B cell (primary cell): Measurements from ENCODE around the gene ZDHHC7. TPM values are rescaled to one million over a fixed set of nuclear protein-coding genes. Genes with fewer than 3 reads are reported as not detected.

Source experiments
- ATAC-seq: fragments of 200-7000 bp; cut with Tn5 transposase; one replicate; pipeline ENCODE4 v1.10.0; 2021; ENCODE audit warnings: low read depth, mild to moderate bottlenecking, moderate number of reproducible peaks, moderate library complexity
- CTCF ChIA-PET: fragments of 350-600 bp; sonication (Branson Sonifier 250); formaldehyde crosslinking; loops from one replicate; lab custom pipeline; 2021; ENCODE audit warnings: antibody characterized with exemption, inconsistent platforms; lab: Charles Lee
- POLR2A ChIA-PET: fragments of 350-600 bp; sonication (Branson Sonifier 250); formaldehyde crosslinking; loops from one replicate; lab custom pipeline; 2021; ENCODE audit warnings: antibody characterized with exemption; lab: Charles Lee
- DNase-seq: peaks from one replicate; pipeline ENCODE4 v3.0.0; 2013
- H2AFZ ChIP-seq: 2 replicates; pipeline ENCODE4 v1.6.1; 2012; ENCODE audit warnings: mild to moderate bottlenecking, low read depth, low read length; ENCODE audit not compliant: insufficient read depth, poor library complexity, severe bottlenecking
- H3K27ac ChIP-seq, 2 donors: 1 replicate in 1 of 2; 2 replicates in 1 of 2; pipeline ENCODE4 v1.5.1; 2012 to 2013; ENCODE audit warnings: low read length in 2 of 2, mild to moderate bottlenecking in 2 of 2, moderate library complexity in 1 of 2
- H3K27me3 ChIP-seq, 4 experiments: fragments of 200-600 bp in 1 of 4; sonication (generic) in 1 of 4; replicated peaks in 1 of 4; 1 replicate in 2 of 4; 2 replicates in 2 of 4; pipeline versions ENCODE4 v1.6.1 to v1.7.0; 2013 to 2016; ENCODE audit warnings: low read length in 3 of 4, mild to moderate bottlenecking in 2 of 4, mixed read lengths in 1 of 4, moderate library complexity in 1 of 4; ENCODE audit not compliant: insufficient read depth in 4 of 4, control insufficient read depth in 3 of 4; ENCODE audit errors: control extremely low read depth in 1 of 4
- H3K36me3 ChIP-seq, 2 experiments: replicated peaks in 1 of 2; 1 replicate in 1 of 2; 2 replicates in 1 of 2; pipeline versions ENCODE4 v1.6.1 to v1.7.1; 2013; ENCODE audit warnings: low read length in 1 of 2; ENCODE audit not compliant: insufficient read depth in 2 of 2, control insufficient read depth in 1 of 2; ENCODE audit errors: control extremely low read depth in 1 of 2, extremely low read depth in 1 of 2
- H3K4me1 ChIP-seq, 2 donors: fragments of 200-600 bp in 1 of 2; sonication (generic) in 1 of 2; 1 replicate in 1 of 2; 2 replicates in 1 of 2; pipeline versions ENCODE4 v1.5.1 to v1.6.1; 2013 to 2017; ENCODE audit warnings: low read length in 2 of 2; ENCODE audit not compliant: control insufficient read depth in 2 of 2, insufficient read depth in 2 of 2
- H3K4me2 ChIP-seq: replicated peaks from 2 replicates; pipeline ENCODE3; 2012; ENCODE audit warnings: mild to moderate bottlenecking, low read depth, low read length; ENCODE audit not compliant: poor library complexity, severe bottlenecking
- H3K4me3 ChIP-seq, 5 experiments: fragments of 200-600 bp in 1 of 5; sonication (generic) in 1 of 5; 1 replicate in 3 of 5; 2 replicates in 2 of 5; pipeline versions ENCODE4 v1.5.1 to v1.7.0; 2011 to 2016; ENCODE audit warnings: low read length in 4 of 5, mild to moderate bottlenecking in 4 of 5, low read depth in 2 of 5, control low read depth in 1 of 5, moderate library complexity in 1 of 5; ENCODE audit not compliant: insufficient read depth in 1 of 5; ENCODE audit errors: control extremely low read depth in 1 of 5, extremely low read depth in 1 of 5
- H3K79me2 ChIP-seq: fragments of 200-600 bp; sonication (generic); one replicate; pipeline ENCODE4 v1.6.0; 2016; ENCODE audit warnings: low read length; ENCODE audit not compliant: control insufficient read depth, insufficient read depth
- H3K9ac ChIP-seq: fragments of 200-600 bp; sonication (generic); 2 replicates; pipeline ENCODE4 v1.6.1; 2017; ENCODE audit warnings: mild to moderate bottlenecking, low read length, moderate library complexity
- H3K9me3 ChIP-seq, 3 donors: one replicate each; pipeline versions ENCODE4 v1.6.1 to v1.7.1; 2013; ENCODE audit warnings: low read length in 2 of 3; ENCODE audit not compliant: control insufficient read depth in 2 of 3, insufficient read depth in 1 of 3; ENCODE audit errors: control extremely low read depth in 1 of 3
- H4K20me1 ChIP-seq: 2 replicates; pipeline ENCODE4 v1.6.0; 2012; ENCODE audit warnings: mild to moderate bottlenecking, low read length; ENCODE audit not compliant: insufficient read depth, control insufficient read depth, poor library complexity, severe bottlenecking
- H3K27ac Mint-ChIP-seq: one replicate; pipeline ENCODE4 v1.8.0; 2021; ENCODE audit warnings: mixed read lengths
- H3K27me3 Mint-ChIP-seq: one replicate; pipeline ENCODE4 v1.8.0; 2021; ENCODE audit warnings: mixed read lengths
- H3K4me1 Mint-ChIP-seq: one replicate; pipeline ENCODE4 v1.8.0; 2021; ENCODE audit warnings: mixed read lengths
- H3K4me3 Mint-ChIP-seq: one replicate; pipeline ENCODE4 v1.8.0; 2021; ENCODE audit warnings: mixed read lengths
- H3K9me3 Mint-ChIP-seq: one replicate; pipeline ENCODE4 v1.8.0; 2022; ENCODE audit warnings: mixed read lengths; ENCODE audit not compliant: insufficient read depth
- CTCF ChIP-seq: fragments of 200-600 bp; IDR thresholded peaks from one replicate; pipeline ENCODE4 v1.8.0; 2022; ENCODE audit warnings: antibody characterized with exemption, mild to moderate bottlenecking
- EZH2 ChIP-seq: IDR thresholded peaks from 2 replicates; pipeline ENCODE4 v1.6.1; 2012; ENCODE audit warnings: borderline replicate concordance, low read depth, mild to moderate bottlenecking, moderate library complexity, low read length; ENCODE audit not compliant: insufficient read depth, poor library complexity, severe bottlenecking
- WGBS: methylation state at CpG from one replicate; pipeline ENCODE4 v1.1.5; 2013; ENCODE audit warnings: missing lambda C conversion rate; ENCODE audit not compliant: insufficient coverage; 5-methylcytosine and 5-hydroxymethylcytosine counted together
- intact Hi-C: fragments of 100-400 bp; cut with micrococcal nuclease; formaldehyde crosslinking; loops from one replicate; pipeline ENCODE4 v1.10.0; 2022
- polyA plus RNA-seq: library from polyadenylated mRNA; depleted of rRNA; stranded (reverse); fragments of >200 nt; gene quantifications from 2 replicates; pipeline ENCODE4 v1.2.3, GENCODE V29; 2012
- total RNA-seq, 2 donors: library from RNA; stranded (reverse); fragments of 120-200 nt in 1 of 2; gene quantifications; 1 replicate in 1 of 2; 2 replicates in 1 of 2; pipeline versions ENCODE4 v1.2.3 to v1.2.4, GENCODE V29; 2013 to 2022

ZDHHC7 gene
- total and polyA plus RNA-seq, 2 donors (not counting 1 experiment from before 2014, with no cell fraction given): 25.2 to 36.1 TPM

DNA sequence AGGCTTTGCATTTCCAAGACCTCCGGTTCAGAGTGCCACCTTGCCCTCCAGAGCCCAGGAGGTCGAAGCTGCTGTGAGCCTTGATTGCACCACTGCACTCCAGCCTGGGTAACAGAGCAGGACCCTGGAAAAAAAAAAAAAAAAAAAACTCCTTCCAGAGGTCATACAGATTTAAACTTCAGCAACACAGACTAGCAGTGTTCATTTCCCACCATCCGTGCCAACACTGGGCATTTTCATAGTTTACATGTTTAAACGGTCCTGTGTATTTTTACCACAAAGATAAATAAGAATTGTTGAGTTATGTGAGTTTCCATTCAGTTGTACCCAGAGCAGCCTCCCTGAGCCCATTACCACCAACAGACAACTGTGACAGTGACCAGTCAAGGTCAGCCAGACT is 50.4 kb downstream of the ZDHHC7 start:
- no peak overlapping the region for H3K4me3 ChIP-seq
- H3K9me3 Mint-ChIP-seq: no peaks in the 10 kb centered on the region
- DNase-seq (no peak), ATAC-seq (no peak)
- no peak overlapping the region for H2AFZ ChIP-seq
- H3K27me3 ChIP-seq: peaks cover 0 to 4% (median 0%) of the 10 kb centered on the region in 4 experiments
- H3K9ac ChIP-seq: no peak overlapping the region
- ChIA-PET POLR2A (no interaction called here), CTCF (interaction anchor here (1.6 kb wide), 1 partner anchor 8 kb away, joined by 4 read pairs; no protein-coding TSS in a partner anchor)
- no peak overlapping the region for H3K4me3 Mint-ChIP-seq
- intact Hi-C loops: no loop called here
- no peaks in the 10 kb centered on the region for H3K4me1 ChIP-seq
- peaks cover 0 to 7% (median 0%) of the 10 kb centered on the region in 3 donors for H3K9me3 ChIP-seq
- no peak overlapping the region for H3K27ac Mint-ChIP-seq
- no peaks in the 10 kb centered on the region for H3K4me1 Mint-ChIP-seq
- no peaks in the 10 kb centered on the region for H4K20me1 ChIP-seq
- TF ChIP-seq CTCF (no peak), EZH2 (no peak)
- WGBS: 93% methylated on average over 2 of the region's 4 CpGs
- no peak overlapping the region for H3K4me2 ChIP-seq
- H3K27ac ChIP-seq: no peak overlapping the region
- no peaks in the 10 kb centered on the region for H3K36me3 ChIP-seq
- no peaks in the 10 kb centered on the region for H3K79me2 ChIP-seq
- H3K27me3 Mint-ChIP-seq: peaks cover under 1% of the 10 kb centered on the region

- intact Hi-C loops: no loop called here
- H3K4me2 ChIP-seq: no peak overlapping the region
Observed at GRCh38 chr16:84959784-84960417, 51.4 kb downstream of the ZDHHC7 start.

More at GRCh38 chr16:84959784-84960417, 51.4 kb downstream of the ZDHHC7 start:
- POLR2A ChIA-PET: no interaction called here
- H3K9me3 ChIP-seq: peaks cover 0 to 4% (median 0%) of the 10 kb centered on the region in 3 donors
- H3K4me1 ChIP-seq: no peaks in the 10 kb centered on the region
- H3K36me3 ChIP-seq: no peaks in the 10 kb centered on the region
- Mint-ChIP-seq H3K4me1 (no peaks in the 10 kb centered on the region), H3K27me3 (no peaks in the 10 kb centered on the region), H3K27ac (no peak overlapping the region), H3K9me3 (no peaks in the 10 kb centered on the region), H3K4me3 (no peak overlapping the region)
- H3K79me2 ChIP-seq: no peaks in the 10 kb centered on the region
- no peaks in the 10 kb centered on the region for H4K20me1 ChIP-seq
- ATAC-seq: no peak
- no peak for TF ChIP-seq EZH2
- TF ChIP-seq CTCF: no peak
- DNase-seq: no peak
- no peak overlapping the region for H3K9ac ChIP-seq
- H2AFZ ChIP-seq: no peak overlapping the region
- CTCF ChIA-PET: no interaction called here
- no peak overlapping the region for H3K27ac ChIP-seq
- H3K4me3 ChIP-seq: no peak overlapping the region
- peaks cover 0 to 4% (median 0%) of the 10 kb centered on the region in 4 experiments for H3K27me3 ChIP-seq
- WGBS: 69% methylated on average over 14 of the region's 17 CpGs
